HEK293 (cell line): ENCODE measurements around the gene PUDP.

ENCODE experiments used
- TCF7L2 ChIP-seq: IDR thresholded peaks from 2 replicates; pipeline ENCODE4 v1.6.1; 2011; ENCODE audit warnings: low read depth, mild to moderate bottlenecking, inconsistent platforms, low read length, moderate library complexity, borderline replicate concordance
- ZNF404 ChIP-seq: fragments of 450-650 bp; formaldehyde crosslinking; IDR thresholded peaks from 2 replicates; pipeline ENCODE4 v1.5.1; 2017; ENCODE audit warnings: missing biosample characterization, missing genetic modification characterization
- TF ChIP-seq, protein P1 (sequence below): fragments of 450-650 bp; formaldehyde crosslinking; IDR thresholded peaks from 2 replicates; pipeline ENCODE4 v1.5.1; 2016; ENCODE audit warnings: missing biosample characterization, missing genetic modification characterization
- TF ChIP-seq, protein P2 (sequence below): fragments of 450-650 bp; formaldehyde crosslinking; IDR thresholded peaks from 2 replicates; pipeline ENCODE4 v1.5.1; 2016; ENCODE audit warnings: missing biosample characterization, missing genetic modification characterization

DNA sequence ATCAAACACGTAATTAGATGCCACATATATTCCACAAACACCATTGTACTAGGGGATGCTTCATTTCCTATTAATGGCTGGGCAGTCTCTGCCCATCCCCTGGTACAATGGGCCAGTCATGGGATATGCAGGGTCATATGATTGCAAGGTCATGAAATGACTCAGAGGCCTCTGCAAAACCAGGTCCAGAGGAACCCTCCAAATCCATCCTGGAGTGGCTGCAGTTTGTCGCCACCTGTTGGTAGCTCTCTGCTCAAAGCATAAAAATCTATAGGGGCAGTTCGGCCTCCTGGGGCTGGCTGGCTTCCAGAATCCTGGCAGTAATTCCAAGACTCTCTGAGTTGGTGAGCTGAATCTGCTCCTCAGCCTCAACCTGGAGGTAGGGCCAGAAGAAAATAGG lies 22.9 kb upstream of the PUDP start:
- TF ChIP-seq, protein P1, sequence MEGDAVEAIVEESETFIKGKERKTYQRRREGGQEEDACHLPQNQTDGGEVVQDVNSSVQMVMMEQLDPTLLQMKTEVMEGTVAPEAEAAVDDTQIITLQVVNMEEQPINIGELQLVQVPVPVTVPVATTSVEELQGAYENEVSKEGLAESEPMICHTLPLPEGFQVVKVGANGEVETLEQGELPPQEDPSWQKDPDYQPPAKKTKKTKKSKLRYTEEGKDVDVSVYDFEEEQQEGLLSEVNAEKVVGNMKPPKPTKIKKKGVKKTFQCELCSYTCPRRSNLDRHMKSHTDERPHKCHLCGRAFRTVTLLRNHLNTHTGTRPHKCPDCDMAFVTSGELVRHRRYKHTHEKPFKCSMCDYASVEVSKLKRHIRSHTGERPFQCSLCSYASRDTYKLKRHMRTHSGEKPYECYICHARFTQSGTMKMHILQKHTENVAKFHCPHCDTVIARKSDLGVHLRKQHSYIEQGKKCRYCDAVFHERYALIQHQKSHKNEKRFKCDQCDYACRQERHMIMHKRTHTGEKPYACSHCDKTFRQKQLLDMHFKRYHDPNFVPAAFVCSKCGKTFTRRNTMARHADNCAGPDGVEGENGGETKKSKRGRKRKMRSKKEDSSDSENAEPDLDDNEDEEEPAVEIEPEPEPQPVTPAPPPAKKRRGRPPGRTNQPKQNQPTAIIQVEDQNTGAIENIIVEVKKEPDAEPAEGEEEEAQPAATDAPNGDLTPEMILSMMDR (tag by site-specific recombination), result no peak
- TF ChIP-seq, protein P2, sequence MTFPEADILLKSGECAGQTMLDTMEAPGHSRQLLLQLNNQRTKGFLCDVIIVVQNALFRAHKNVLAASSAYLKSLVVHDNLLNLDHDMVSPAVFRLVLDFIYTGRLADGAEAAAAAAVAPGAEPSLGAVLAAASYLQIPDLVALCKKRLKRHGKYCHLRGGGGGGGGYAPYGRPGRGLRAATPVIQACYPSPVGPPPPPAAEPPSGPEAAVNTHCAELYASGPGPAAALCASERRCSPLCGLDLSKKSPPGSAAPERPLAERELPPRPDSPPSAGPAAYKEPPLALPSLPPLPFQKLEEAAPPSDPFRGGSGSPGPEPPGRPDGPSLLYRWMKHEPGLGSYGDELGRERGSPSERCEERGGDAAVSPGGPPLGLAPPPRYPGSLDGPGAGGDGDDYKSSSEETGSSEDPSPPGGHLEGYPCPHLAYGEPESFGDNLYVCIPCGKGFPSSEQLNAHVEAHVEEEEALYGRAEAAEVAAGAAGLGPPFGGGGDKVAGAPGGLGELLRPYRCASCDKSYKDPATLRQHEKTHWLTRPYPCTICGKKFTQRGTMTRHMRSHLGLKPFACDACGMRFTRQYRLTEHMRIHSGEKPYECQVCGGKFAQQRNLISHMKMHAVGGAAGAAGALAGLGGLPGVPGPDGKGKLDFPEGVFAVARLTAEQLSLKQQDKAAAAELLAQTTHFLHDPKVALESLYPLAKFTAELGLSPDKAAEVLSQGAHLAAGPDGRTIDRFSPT (tag by site-specific recombination), result no peak
- TF ChIP-seq TCF7L2 (no peak), ZNF404 (tag by site-specific recombination) (no peak)
